Gastrocnemius medialis (tissue), 4 donors: ENCODE data around the gene CMIP.

Experiments used
- POLR2A ChIP-seq, 2 donors: fragments of 450-650 bp; IDR thresholded peaks; one replicate each; pipeline ENCODE4 v1.6.1; 2017; ENCODE audit warnings: antibody characterized with exemption in 2 of 2, mild to moderate bottlenecking in 2 of 2, moderate library complexity in 2 of 2
- TF ChIP-seq, protein P1 (sequence below), 5 experiments: fragments of 450-650 bp in 3 of 5; fragments of 200-600 bp in 2 of 5; sonication (generic) in 2 of 5; IDR thresholded peaks in 4 of 5; conservative IDR thresholded peaks in 1 of 5; 1 replicate in 4 of 5; 2 replicates in 1 of 5; pipeline ENCODE4 v1.5.1; 2016 to 2019; ENCODE audit warnings: antibody characterized with exemption in 5 of 5, mild to moderate bottlenecking in 3 of 5, moderate library complexity in 3 of 5

DNA sequence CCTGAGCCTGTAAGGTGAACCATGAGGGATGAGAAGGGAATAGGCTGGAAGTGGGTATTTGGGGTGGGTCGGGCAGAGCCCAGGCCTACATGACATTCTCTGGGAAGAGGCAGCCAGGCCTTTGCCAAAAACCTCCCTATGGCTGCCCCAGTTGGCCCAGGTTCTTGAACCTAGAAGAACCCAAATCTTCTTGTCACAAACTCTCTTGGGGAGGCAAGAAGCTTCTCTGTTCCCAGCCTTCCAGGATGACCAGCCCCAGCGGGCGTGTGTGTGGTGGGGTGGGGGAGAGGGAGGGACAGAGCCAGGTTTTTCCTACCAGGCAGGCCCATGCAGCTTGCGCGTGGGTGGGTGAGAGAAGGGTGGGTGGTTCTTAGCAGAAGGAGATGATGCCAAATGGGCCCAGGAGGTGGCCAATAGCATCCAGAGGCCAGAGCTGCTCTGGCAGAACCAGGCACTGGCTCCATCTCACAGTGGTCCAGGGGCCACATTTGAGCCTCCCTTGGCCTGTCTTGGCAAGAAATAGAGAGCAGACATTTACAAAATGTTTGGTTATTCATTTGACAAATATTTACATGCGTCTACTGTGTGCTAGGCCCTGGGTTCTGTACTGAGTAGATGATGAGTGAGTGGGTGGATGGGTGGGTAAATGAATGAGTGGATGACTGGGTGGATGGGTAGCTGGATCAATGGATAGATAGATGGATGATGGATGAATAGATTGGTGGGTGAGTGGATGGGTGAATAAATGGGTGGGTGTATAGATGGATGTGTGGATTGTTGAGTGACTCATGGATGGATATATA, 290.2 kb downstream of the CMIP start:
- TF ChIP-seq, protein P1, sequence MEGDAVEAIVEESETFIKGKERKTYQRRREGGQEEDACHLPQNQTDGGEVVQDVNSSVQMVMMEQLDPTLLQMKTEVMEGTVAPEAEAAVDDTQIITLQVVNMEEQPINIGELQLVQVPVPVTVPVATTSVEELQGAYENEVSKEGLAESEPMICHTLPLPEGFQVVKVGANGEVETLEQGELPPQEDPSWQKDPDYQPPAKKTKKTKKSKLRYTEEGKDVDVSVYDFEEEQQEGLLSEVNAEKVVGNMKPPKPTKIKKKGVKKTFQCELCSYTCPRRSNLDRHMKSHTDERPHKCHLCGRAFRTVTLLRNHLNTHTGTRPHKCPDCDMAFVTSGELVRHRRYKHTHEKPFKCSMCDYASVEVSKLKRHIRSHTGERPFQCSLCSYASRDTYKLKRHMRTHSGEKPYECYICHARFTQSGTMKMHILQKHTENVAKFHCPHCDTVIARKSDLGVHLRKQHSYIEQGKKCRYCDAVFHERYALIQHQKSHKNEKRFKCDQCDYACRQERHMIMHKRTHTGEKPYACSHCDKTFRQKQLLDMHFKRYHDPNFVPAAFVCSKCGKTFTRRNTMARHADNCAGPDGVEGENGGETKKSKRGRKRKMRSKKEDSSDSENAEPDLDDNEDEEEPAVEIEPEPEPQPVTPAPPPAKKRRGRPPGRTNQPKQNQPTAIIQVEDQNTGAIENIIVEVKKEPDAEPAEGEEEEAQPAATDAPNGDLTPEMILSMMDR (IDR thresholded peaks at IDR 0.05 in 4 of 5, conservative IDR thresholded peaks at IDR 0.05 in 1 of 5): no peak
- TF ChIP-seq POLR2A (IDR thresholded peaks at IDR 0.05): no peak
